Esophagus squamous epithelium (tissue), 5 donors: ENCODE measurements around the gene FAM3D. TPM values are rescaled to one million over a fixed set of nuclear protein-coding genes. Genes with fewer than 3 reads are reported as not detected.

Experiments used
- DNase-seq: peaks from one replicate; lab custom pipeline; 2025; lab: John Stamatoyannopoulos, UW
- H3K27ac ChIP-seq, 4 donors: fragments of 200-600 bp; sonication (generic); one replicate each; pipeline ENCODE4 v1.5.1; 2016 to 2019; ENCODE audit warnings: mild to moderate bottlenecking in 1 of 4
- H3K27me3 ChIP-seq, 4 donors: fragments of 200-600 bp; sonication (generic); 1 replicate in 3 of 4; 2 replicates in 1 of 4; pipeline versions ENCODE4 v1.5.1 to v1.6.0; 2017 to 2021; ENCODE audit warnings: antibody characterized with exemption in 1 of 4
- H3K36me3 ChIP-seq, 3 donors: fragments of 200-600 bp; sonication (generic); one replicate each; pipeline ENCODE4 v1.5.1; 2016 to 2019
- H3K4me1 ChIP-seq, 3 donors: fragments of 200-600 bp; sonication (generic); one replicate each; pipeline ENCODE4 v1.5.1; 2017 to 2019
- H3K4me3 ChIP-seq, 4 donors: fragments of 200-600 bp; sonication (generic); 1 replicate in 3 of 4; 2 replicates in 1 of 4; pipeline ENCODE4 v1.5.1; 2016 to 2019; ENCODE audit warnings: mild to moderate bottlenecking in 2 of 4, moderate library complexity in 1 of 4
- H3K9me3 ChIP-seq, 3 donors: fragments of 200-600 bp; sonication (generic); one replicate each; pipeline ENCODE4 v1.5.1; 2016 to 2019
- CTCF ChIP-seq, 6 experiments: fragments of 450-650 bp in 4 of 6; fragments of 200-600 bp in 2 of 6; sonication (generic) in 2 of 6; IDR thresholded peaks; one replicate each; pipeline ENCODE4 v1.5.1; 2016 to 2019; ENCODE audit warnings: antibody characterized with exemption in 6 of 6, mild to moderate bottlenecking in 4 of 6, moderate library complexity in 4 of 6
- POLR2A ChIP-seq, 4 donors: fragments of 450-650 bp; IDR thresholded peaks; one replicate each; pipeline ENCODE4 v1.6.1; 2017; ENCODE audit warnings: antibody characterized with exemption in 4 of 4, mild to moderate bottlenecking in 4 of 4, moderate library complexity in 3 of 4
- WGBS, 2 donors: methylation state at CpG; one replicate each; pipeline ENCODE4 v1.1.5; 2018; 5-methylcytosine and 5-hydroxymethylcytosine counted together
- intact Hi-C: fragments of 100-400 bp; cut with DNase I; formaldehyde crosslinking; loops from one replicate; pipeline ENCODE4 v1.15.0; 2022
- total RNA-seq, 4 donors: library from RNA; depleted of rRNA; stranded (reverse); fragments of >200 nt; gene quantifications; one replicate each; pipeline ENCODE4 v1.1.0, GENCODE V29; 2016
- donor health status: DM: yes; HTN: yes; CAD: no.

Gene FAM3D
- total RNA-seq, 4 donors from 2014 or later = 84.3 to 214 (median 128) TPM

- H3K27ac ChIP-seq = peak overlapping the region in 1 of 4 donors; percentile 90
- DNase-seq = no peak
- H3K27me3 ChIP-seq = peaks cover 0 to 32% (median 2%) of the 10 kb centered on the region in 4 donors
- TF ChIP-seq POLR2A (IDR thresholded peaks at IDR 0.05) (no peak), CTCF (IDR thresholded peaks at IDR 0.05) (no peak)
- peaks cover 3 to 46% (median 12%) of the 10 kb centered on the region in 3 donors for H3K4me1 ChIP-seq
- intact Hi-C loops = no loop called here
- H3K36me3 ChIP-seq = no peaks in the 10 kb centered on the region
- peak overlapping the region in 2 of 4 donors; percentile 56 to 71 for H3K4me3 ChIP-seq
- WGBS, 2 donors = 38 to 44% methylated on average over 6 of the region's 8 CpGs
- no peaks in the 10 kb centered on the region for H3K9me3 ChIP-seq
These were observed 80.6 kb downstream of the FAM3D start for GRCh38 chr3:58585994-58586393.

- intact Hi-C loops = no loop called here
- DNase-seq = no peak
- Histone ChIP-seq H3K27me3 (peaks cover 0 to 32% (median 2%) of the 10 kb centered on the region in 4 donors), H3K4me3 (peak overlapping the region; percentile 44 to 71 (median 58)), H3K27ac (peak overlapping the region; percentile 74 to 92 (median 87)), H3K4me1 (peaks cover 3 to 51% (median 15%) of the 10 kb centered on the region in 3 donors), H3K9me3 (no peaks in the 10 kb centered on the region), H3K36me3 (no peaks in the 10 kb centered on the region)
- 4 to 6% methylated on average over 18 to 23 of the region's 46 CpGs for WGBS, 2 donors
- TF ChIP-seq POLR2A (IDR thresholded peaks at IDR 0.05) (peak in 1 of 4 donors; percentile 27), CTCF (IDR thresholded peaks at IDR 0.05) (peak; percentile 56 to 93 (median 88))
These were observed 81.4 kb downstream of the FAM3D start for GRCh38 chr3:58585005-58585786.

GRCh38 chr3:58584690-58585004, 81.9 kb downstream of the FAM3D start:
- Histone ChIP-seq H3K4me1 (peaks cover 3 to 51% (median 15%) of the 10 kb centered on the region in 3 donors), H3K4me3 (peak overlapping the region; percentile 44 to 71 (median 58)), H3K27me3 (peaks cover 0 to 32% (median 2%) of the 10 kb centered on the region in 4 donors), H3K27ac (peak overlapping the region; percentile 74 to 92 (median 87)), H3K9me3 (no peaks in the 10 kb centered on the region), H3K36me3 (no peaks in the 10 kb centered on the region)
- intact Hi-C loops = no loop called here
- WGBS, 2 donors = 23 to 24% methylated on average over 10 of the region's 10 CpGs
- DNase-seq = no peak
- TF ChIP-seq POLR2A (IDR thresholded peaks at IDR 0.05) (no peak), CTCF (IDR thresholded peaks at IDR 0.05) (no peak)

Other genes with a start within 250 kb of the FAM3D start
- gene PDHB, start 232.9 kb downstream of the FAM3D start, total RNA-seq = 100 to 1,000 TPM in 1 of 4 donors, 10 to 100 TPM in 3; 52.6 to 104 (median 83.0) TPM
- gene KCTD6, start 174.7 kb downstream of the FAM3D start, total RNA-seq = 10 to 100 TPM in 3 of 4 donors, 1 to 10 TPM in 1; 8.3 to 24.6 (median 16.2) TPM
- 10 to 100 TPM in 2 of 4 donors, 1 to 10 TPM in 2; 5.3 to 14.1 (median 10.0) TPM for gene ACOX2, start 129.6 kb downstream of the FAM3D start, total RNA-seq
- gene FAM107A, start 89.4 kb downstream of the FAM3D start, total RNA-seq = 10 to 100 TPM in 2 of 4 donors, 1 to 10 TPM in 2; 3.9 to 78.6 (median 10.8) TPM